KMS-11 (cell line): Measurements from ENCODE around the gene MAST3.

Experiments used
- H2AFZ ChIP-seq: fragments of 200-600 bp; sonication (generic); 2 replicates; pipeline ENCODE4 v1.6.1; 2016; ENCODE audit warnings: antibody characterized with exemption, mixed run types, low read depth
- H3K27ac ChIP-seq: fragments of 200-600 bp; sonication (generic); 2 replicates; pipeline ENCODE4 v1.6.1; 2016; ENCODE audit warnings: mild to moderate bottlenecking, mixed run types
- H3K27me3 ChIP-seq: fragments of 200-600 bp; sonication (generic); 2 replicates; pipeline ENCODE4 v1.6.1; 2017; ENCODE audit warnings: mild to moderate bottlenecking, low read depth, mixed run types, moderate library complexity; ENCODE audit not compliant: insufficient read depth
- H3K36me3 ChIP-seq: fragments of 200-600 bp; sonication (generic); 2 replicates; pipeline ENCODE4 v1.6.1; 2017; ENCODE audit warnings: mild to moderate bottlenecking, mixed run types; ENCODE audit not compliant: insufficient read depth
- H3K4me1 ChIP-seq: fragments of 200-600 bp; sonication (generic); 2 replicates; pipeline ENCODE4 v1.6.1; 2016; ENCODE audit warnings: mild to moderate bottlenecking, low read depth, mixed run types; ENCODE audit not compliant: poor library complexity, severe bottlenecking
- H3K4me2 ChIP-seq: fragments of 200-600 bp; sonication (generic); 2 replicates; pipeline ENCODE4 v1.7.0; 2016; ENCODE audit warnings: mild to moderate bottlenecking, mixed run types
- H3K4me3 ChIP-seq: fragments of 200-600 bp; sonication (generic); IDR thresholded peaks from 2 replicates; pipeline ENCODE4 v1.6.1; 2017; ENCODE audit warnings: low read depth, low read length, mixed read lengths; ENCODE audit not compliant: insufficient read depth
- H3K79me2 ChIP-seq: fragments of 200-600 bp; sonication (generic); 2 replicates; pipeline ENCODE4 v1.6.1; 2016; ENCODE audit warnings: low read depth, mixed run types; ENCODE audit not compliant: insufficient read depth
- H3K9ac ChIP-seq: fragments of 200-600 bp; sonication (generic); 2 replicates; pipeline ENCODE4 v1.6.1; 2016; ENCODE audit warnings: mild to moderate bottlenecking, mixed run types
- H4K20me1 ChIP-seq: fragments of 200-600 bp; sonication (generic); 2 replicates; pipeline ENCODE4 v1.6.1; 2016; ENCODE audit warnings: mild to moderate bottlenecking, mixed run types; ENCODE audit not compliant: insufficient read depth
- TF ChIP-seq, protein P1 (sequence below): fragments of 200-600 bp; sonication (generic); conservative IDR thresholded peaks from 2 replicates; pipeline ENCODE4 v1.6.1; 2017; ENCODE audit warnings: low read depth, mild to moderate bottlenecking, antibody characterized with exemption, low read length, moderate library complexity, mixed read lengths

Gene MAST3

DNA sequence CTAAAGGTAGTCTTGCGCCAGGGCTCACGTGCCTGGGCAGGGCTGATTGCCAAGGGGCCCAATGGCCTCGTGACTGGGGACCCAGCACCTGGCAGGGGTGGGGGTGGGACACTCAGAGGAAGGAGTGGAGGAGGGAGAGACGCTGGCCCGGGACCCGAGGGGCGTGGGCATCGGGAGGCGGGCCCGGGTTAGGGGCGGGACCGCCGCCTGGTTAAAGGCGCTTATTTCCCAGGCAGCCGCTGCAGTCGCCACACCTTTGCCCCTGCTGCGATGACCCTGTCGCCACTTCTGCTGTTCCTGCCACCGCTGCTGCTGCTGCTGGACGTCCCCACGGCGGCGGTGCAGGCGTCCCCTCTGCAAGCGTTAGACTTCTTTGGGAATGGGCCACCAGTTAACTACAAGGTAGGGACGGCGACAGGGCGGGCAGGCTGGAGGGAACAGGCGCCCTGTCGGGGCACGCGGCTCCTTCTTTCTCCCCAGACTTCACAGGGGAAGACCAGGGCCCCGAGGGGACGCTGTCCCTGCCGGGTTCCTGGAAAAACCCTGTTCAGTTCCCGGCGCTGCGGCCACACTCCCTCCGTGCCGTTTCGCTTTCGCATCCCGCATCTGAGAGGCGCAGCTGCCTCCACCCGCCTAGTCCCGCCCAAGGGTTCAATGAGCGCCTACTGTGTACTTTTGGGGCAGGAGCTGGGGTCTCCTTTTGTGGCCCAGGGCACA, 76.2 kb downstream of the MAST3 start, which contains the start of gene IFI30:
TSS of gene IFI30 (plus strand) at position 242 of the 717 bp plus-strand sequence. CDS start at position 271, 29 bp downstream.
- Histone ChIP-seq H3K27ac (peak within 1 kb of the TSS; percentile 22; the same call in 1 of the 2 replicates), H4K20me1 (no peaks in the 10 kb centered on the region), H3K36me3 (no peaks in the 10 kb centered on the region), H3K27me3 (no peaks in the 10 kb centered on the region), H3K79me2 (no peaks in the 10 kb centered on the region), H3K4me2 (peak within 1 kb of the TSS; percentile 89), H3K4me3 (no peak within 1 kb of the TSS), H3K4me1 (peaks cover 11% of the 10 kb centered on the region), H3K9ac (peak within 1 kb of the TSS; percentile 58; the same call in 1 of the 2 replicates), H2AFZ (peak within 1 kb of the TSS; percentile 64)
- TF ChIP-seq, protein P1, sequence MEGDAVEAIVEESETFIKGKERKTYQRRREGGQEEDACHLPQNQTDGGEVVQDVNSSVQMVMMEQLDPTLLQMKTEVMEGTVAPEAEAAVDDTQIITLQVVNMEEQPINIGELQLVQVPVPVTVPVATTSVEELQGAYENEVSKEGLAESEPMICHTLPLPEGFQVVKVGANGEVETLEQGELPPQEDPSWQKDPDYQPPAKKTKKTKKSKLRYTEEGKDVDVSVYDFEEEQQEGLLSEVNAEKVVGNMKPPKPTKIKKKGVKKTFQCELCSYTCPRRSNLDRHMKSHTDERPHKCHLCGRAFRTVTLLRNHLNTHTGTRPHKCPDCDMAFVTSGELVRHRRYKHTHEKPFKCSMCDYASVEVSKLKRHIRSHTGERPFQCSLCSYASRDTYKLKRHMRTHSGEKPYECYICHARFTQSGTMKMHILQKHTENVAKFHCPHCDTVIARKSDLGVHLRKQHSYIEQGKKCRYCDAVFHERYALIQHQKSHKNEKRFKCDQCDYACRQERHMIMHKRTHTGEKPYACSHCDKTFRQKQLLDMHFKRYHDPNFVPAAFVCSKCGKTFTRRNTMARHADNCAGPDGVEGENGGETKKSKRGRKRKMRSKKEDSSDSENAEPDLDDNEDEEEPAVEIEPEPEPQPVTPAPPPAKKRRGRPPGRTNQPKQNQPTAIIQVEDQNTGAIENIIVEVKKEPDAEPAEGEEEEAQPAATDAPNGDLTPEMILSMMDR, result no peak

DNA sequence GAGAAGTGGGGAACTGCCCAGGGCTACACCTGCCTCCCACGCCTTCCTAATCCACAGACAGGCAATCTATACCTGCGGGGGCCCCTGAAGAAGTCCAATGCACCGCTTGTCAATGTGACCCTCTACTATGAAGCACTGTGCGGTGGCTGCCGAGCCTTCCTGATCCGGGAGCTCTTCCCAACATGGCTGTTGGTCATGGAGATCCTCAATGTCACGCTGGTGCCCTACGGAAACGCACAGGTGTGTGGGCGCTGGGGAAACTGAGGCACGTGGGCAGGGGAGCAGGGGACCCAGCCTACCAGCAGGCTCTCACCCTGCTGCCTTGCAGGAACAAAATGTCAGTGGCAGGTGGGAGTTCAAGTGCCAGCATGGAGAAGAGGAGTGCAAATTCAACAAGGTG, 77.4 kb downstream of the MAST3 start:
- H3K9ac ChIP-seq, result no peak overlapping the region

DNA sequence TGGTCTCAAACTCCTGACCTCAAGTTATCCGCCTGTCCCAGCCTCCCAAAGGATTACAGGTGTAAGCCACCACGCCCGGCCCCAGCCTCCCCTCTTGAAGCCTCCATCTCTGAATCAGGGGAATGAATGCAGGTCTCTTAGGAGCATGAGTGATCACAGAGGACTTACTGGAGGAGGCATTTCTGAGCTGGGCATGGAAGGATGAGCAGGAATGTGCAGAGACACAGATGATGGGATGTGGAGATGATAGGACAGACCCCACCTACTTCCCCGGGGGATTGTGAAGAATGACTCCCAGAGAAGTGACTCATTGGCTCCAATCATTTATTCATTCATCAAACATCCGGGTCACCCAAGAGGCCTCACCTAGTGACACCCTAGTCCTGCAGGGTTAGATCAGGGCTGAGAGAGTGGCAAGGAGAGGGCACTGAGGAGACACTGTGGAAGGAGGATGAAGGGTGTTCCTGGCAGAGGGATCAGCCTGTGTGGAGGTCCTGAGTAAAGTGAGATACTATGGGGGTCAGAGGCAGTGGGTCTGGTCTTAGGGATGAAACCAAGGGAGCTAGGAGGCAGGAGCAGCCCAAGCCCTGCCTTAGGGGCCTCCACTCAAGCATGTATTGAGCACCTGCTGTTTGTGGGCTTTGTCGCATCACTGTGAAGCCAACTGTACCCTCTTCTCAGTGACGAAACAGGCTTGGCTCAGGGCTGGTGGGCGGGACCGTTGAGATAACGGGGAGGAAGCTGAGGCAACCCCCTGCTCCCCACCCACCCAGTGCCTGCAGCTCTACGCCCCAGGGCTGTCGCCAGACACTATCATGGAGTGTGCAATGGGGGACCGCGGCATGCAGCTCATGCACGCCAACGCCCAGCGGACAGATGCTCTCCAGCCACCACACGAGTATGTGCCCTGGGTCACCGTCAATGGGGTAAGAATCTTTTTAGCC, 79.1 kb downstream of the MAST3 start:
- H3K4me3 ChIP-seq, result no peak overlapping the region
- H3K9ac ChIP-seq, result no peak overlapping the region

More for the DNA sequence above, 77.4 kb downstream of the MAST3 start:
- Histone ChIP-seq H3K4me2 (peak overlapping the region; percentile 89), H2AFZ (no peak overlapping the region), H3K4me3 (no peak overlapping the region), H3K27me3 (no peaks in the 10 kb centered on the region), H3K79me2 (no peaks in the 10 kb centered on the region), H3K4me1 (peaks cover 11% of the 10 kb centered on the region), H3K27ac (no peak overlapping the region), H4K20me1 (no peaks in the 10 kb centered on the region), H3K36me3 (no peaks in the 10 kb centered on the region)
- TF ChIP-seq, protein P1, result no peak

DNA sequence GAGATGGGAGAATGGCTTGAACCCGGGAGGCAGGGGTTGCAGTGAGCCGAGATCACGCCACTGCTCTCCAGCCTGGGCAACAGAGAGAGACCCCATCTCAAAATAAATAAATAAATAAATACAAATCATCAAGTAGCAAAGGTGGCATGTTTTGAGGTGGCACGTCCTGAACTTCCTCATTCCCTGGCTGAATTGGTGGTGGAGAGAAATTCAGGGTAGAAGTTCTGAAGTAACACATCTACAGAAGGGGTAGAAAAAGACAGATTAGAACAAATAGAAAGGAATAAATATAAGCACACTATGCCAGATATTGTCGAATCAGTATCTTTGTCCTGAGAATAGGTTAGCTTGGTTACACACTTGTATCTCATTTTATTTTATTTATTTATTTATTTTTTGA, 82.4 kb downstream of the MAST3 start:
- Histone ChIP-seq H3K4me2 (no peak overlapping the region), H3K27me3 (no peaks in the 10 kb centered on the region; the same call in 1 of the 2 replicates), H2AFZ (no peak overlapping the region), H3K27ac (no peak overlapping the region), H3K9ac (no peak overlapping the region), H4K20me1 (no peaks in the 10 kb centered on the region), H3K4me3 (no peak overlapping the region), H3K79me2 (no peaks in the 10 kb centered on the region), H3K4me1 (peaks cover 2% of the 10 kb centered on the region), H3K36me3 (no peaks in the 10 kb centered on the region)
- TF ChIP-seq, protein P1, result no peak

More for the DNA sequence above, 79.1 kb downstream of the MAST3 start:
- no peaks in the 10 kb centered on the region for H4K20me1 ChIP-seq
- H3K36me3 ChIP-seq, result no peaks in the 10 kb centered on the region
- TF ChIP-seq, protein P1, result no peak
- peaks cover 11% of the 10 kb centered on the region for H3K4me1 ChIP-seq
- no peaks in the 10 kb centered on the region for H3K79me2 ChIP-seq
- H3K4me2 ChIP-seq, result no peak overlapping the region
- H2AFZ ChIP-seq, result no peak overlapping the region
- no peaks in the 10 kb centered on the region; the same call in 1 of the 2 replicates for H3K27me3 ChIP-seq
- no peak overlapping the region for H3K27ac ChIP-seq
